CD4-positive, alpha-beta memory T cell (primary cell): ENCODE results near the gene ZNF169. TPM values are rescaled to one million over a fixed set of nuclear protein-coding genes. Genes with fewer than 3 reads are reported as not detected.
"Not testable (repeated sequence)": the region's sequence is repeated elsewhere in the genome, so short reads cannot be mapped to it uniquely, and the experiment has no call there.

Source experiments
- CTCF ChIA-PET: fragments of 350-600 bp; sonication (Branson Sonifier 250); formaldehyde crosslinking; loops from one replicate; lab custom pipeline; 2021; ENCODE audit warnings: inconsistent platforms; ENCODE audit not compliant: partially characterized antibody; lab: Charles Lee
- POLR2A ChIA-PET: fragments of 350-600 bp; sonication (Branson Sonifier 250); formaldehyde crosslinking; loops from one replicate; lab custom pipeline; 2021; ENCODE audit not compliant: partially characterized antibody; lab: Charles Lee
- DNase-seq, 5 donors: peaks; one replicate each; pipeline versions ENCODE4 v3.0.0 to v3.0.0-alpha.2; 2020 to 2022; ENCODE audit warnings: mixed read lengths in 1 of 5
- H3K27ac ChIP-seq: one replicate; pipeline ENCODE4 v1.7.0; 2013; ENCODE audit warnings: low read depth, low read length
- H3K27me3 ChIP-seq: 2 replicates; pipeline ENCODE4 v1.7.0; 2013; ENCODE audit warnings: mild to moderate bottlenecking, low read length, moderate library complexity; ENCODE audit not compliant: insufficient read depth
- H3K36me3 ChIP-seq: 2 replicates; pipeline ENCODE4 v1.7.0; 2013; ENCODE audit warnings: mild to moderate bottlenecking, low read length, moderate library complexity; ENCODE audit not compliant: insufficient read depth
- H3K4me1 ChIP-seq: 2 replicates; pipeline ENCODE4 v1.7.0; 2013; ENCODE audit warnings: mild to moderate bottlenecking, low read length, moderate library complexity; ENCODE audit not compliant: insufficient read depth
- H3K4me3 ChIP-seq, 2 donors: one replicate each; pipeline ENCODE4 v1.7.0; 2013; ENCODE audit warnings: low read length in 2 of 2, mild to moderate bottlenecking in 1 of 2
- H3K9me3 ChIP-seq, 2 donors: one replicate each; pipeline ENCODE4 v1.7.0; 2013; ENCODE audit warnings: low read length in 2 of 2, control low read depth in 1 of 2; ENCODE audit not compliant: control insufficient read depth in 1 of 2
- H3K27ac Mint-ChIP-seq, 7 donors: one replicate each; pipeline ENCODE4 v1.8.0; 2020 to 2021; ENCODE audit warnings: mixed read lengths in 7 of 7, mild to moderate bottlenecking in 6 of 7, inconsistent platforms in 3 of 7, moderate library complexity in 3 of 7
- H3K27me3 Mint-ChIP-seq, 2 donors: one replicate each; pipeline ENCODE4 v1.8.0; 2020 to 2021; ENCODE audit warnings: mixed read lengths in 2 of 2
- H3K36me3 Mint-ChIP-seq, 2 donors: one replicate each; pipeline ENCODE4 v1.8.0; 2020 to 2021; ENCODE audit warnings: mixed read lengths in 2 of 2, inconsistent platforms in 1 of 2, mild to moderate bottlenecking in 1 of 2
- H3K4me1 Mint-ChIP-seq, 4 donors: one replicate each; pipeline ENCODE4 v1.8.0; 2020 to 2021; ENCODE audit warnings: mixed read lengths in 4 of 4, mild to moderate bottlenecking in 1 of 4
- H3K4me3 Mint-ChIP-seq, 8 donors: one replicate each; pipeline ENCODE4 v1.8.0; 2020 to 2021; ENCODE audit warnings: mixed read lengths in 8 of 8, mild to moderate bottlenecking in 7 of 8, moderate library complexity in 6 of 8, inconsistent platforms in 3 of 8
- H3K9me3 Mint-ChIP-seq, 8 donors: one replicate each; pipeline ENCODE4 v1.8.0; 2020 to 2021; ENCODE audit warnings: mixed read lengths in 8 of 8, mild to moderate bottlenecking in 5 of 8, inconsistent platforms in 3 of 8, moderate library complexity in 1 of 8
- intact Hi-C: fragments of 100-400 bp; cut with micrococcal nuclease; formaldehyde crosslinking; loops from one replicate; pipeline ENCODE4 v1.15.1; 2023
- polyA plus RNA-seq, 2 donors: library from polyadenylated mRNA; unstranded; fragments of 300-500 nt; fragmentation: Illumina TruSeq; gene quantifications; one replicate each; pipeline ENCODE4 v1.2.3, GENCODE V29; 2021
- total RNA-seq, 2 experiments: library from RNA; stranded (reverse); gene quantifications; one replicate each; pipeline ENCODE4 v1.2.3, GENCODE V29; 2021

The ZNF169 gene
- total and polyA plus RNA-seq, 4 experiments from 2014 or later: 4.2 to 25.2 (median 13.3) TPM

DNA sequence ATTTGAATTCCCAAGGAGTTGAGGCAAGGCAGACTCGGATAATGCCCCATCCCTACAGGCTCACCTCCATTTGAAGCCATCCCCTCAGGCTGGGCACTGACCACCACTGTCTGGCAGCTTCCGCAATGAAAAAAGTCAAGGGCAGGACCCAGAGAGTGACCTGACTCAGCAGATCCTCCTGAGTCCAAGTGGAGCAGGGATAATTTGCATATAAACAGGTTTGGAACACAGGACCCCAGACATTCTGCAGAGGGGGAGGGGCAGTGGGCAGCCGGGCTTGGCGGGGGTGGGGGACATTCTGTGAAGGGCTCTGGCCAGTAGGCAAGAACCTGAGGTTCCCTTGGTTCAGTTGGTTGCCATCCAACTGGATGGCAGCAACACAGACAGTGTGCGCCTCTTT, 69.4 kb downstream of the ZNF169 start, which contains the start of gene NUTM2F:
Gene NUTM2F, minus strand, starts transcription at position 101 of the 400 bp plus-strand sequence. Its CDS starts 21 bp downstream, at position 80.
- intact Hi-C loops, H3K4me3 ChIP-seq, H3K27ac Mint-ChIP-seq, H3K36me3 Mint-ChIP-seq, CTCF ChIA-PET, H3K4me3 Mint-ChIP-seq, H3K27me3 ChIP-seq, DNase-seq, H3K9me3 Mint-ChIP-seq, H3K27ac ChIP-seq, H3K4me1 ChIP-seq, H3K4me1 Mint-ChIP-seq, POLR2A ChIA-PET, H3K36me3 ChIP-seq, H3K9me3 ChIP-seq, H3K27me3 Mint-ChIP-seq: not testable (repeated sequence)

DNA sequence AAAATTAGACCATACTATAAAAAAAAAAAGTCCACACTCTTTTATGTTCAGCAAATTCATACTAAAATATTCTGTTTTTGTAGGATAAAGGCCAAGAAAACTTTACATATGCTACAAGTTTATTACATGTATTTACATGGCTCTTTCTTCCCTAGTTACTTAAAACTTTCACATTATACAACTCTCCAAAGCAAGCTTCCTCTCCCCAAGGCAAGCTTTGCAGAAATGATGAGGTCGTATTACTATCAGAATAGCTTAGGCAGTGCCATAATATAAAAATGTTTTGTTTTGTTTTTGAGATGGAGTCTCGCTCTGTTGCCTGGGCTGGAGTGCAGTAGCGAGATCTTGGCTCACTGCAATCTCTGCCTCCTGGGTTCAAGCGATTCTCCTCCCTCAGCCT, 77.3 kb downstream of the ZNF169 start:
- H3K4me1 Mint-ChIP-seq, H3K36me3 ChIP-seq, POLR2A ChIA-PET, CTCF ChIA-PET, H3K9me3 ChIP-seq, H3K36me3 Mint-ChIP-seq, H3K27ac ChIP-seq, H3K27me3 ChIP-seq, H3K4me1 ChIP-seq, H3K27ac Mint-ChIP-seq, DNase-seq, intact Hi-C loops, H3K4me3 ChIP-seq, H3K27me3 Mint-ChIP-seq, H3K4me3 Mint-ChIP-seq, H3K9me3 Mint-ChIP-seq: not testable (repeated sequence)

DNA sequence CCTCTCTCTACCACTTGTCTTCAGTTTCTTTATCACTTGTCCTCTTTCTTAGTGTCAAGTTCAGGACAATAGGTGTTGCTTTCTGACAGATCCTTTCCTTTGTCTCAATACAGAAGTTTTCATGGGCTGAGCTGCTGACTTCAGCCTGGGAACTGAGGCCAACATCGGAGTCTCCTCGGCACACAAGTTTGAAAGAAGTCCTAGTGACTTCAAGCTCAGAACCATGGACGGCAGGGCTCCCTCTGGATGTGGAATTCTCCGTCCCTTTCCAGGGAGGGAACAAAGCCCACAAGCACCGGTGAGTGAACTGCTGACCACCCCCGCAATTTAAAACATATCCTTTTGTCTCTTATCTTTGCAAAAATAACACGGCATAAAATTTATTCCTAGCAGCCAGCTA, 79.6 kb downstream of the ZNF169 start:
- H3K4me1 Mint-ChIP-seq, H3K4me3 ChIP-seq, POLR2A ChIA-PET, DNase-seq, H3K27me3 Mint-ChIP-seq, H3K9me3 ChIP-seq, H3K27ac Mint-ChIP-seq, H3K36me3 ChIP-seq, CTCF ChIA-PET, H3K4me1 ChIP-seq, H3K27me3 ChIP-seq, H3K36me3 Mint-ChIP-seq, H3K9me3 Mint-ChIP-seq, intact Hi-C loops, H3K27ac ChIP-seq: not testable (repeated sequence)
- H3K4me3 Mint-ChIP-seq: peak overlapping the region in 1 of 8 donors; percentile 10

DNA sequence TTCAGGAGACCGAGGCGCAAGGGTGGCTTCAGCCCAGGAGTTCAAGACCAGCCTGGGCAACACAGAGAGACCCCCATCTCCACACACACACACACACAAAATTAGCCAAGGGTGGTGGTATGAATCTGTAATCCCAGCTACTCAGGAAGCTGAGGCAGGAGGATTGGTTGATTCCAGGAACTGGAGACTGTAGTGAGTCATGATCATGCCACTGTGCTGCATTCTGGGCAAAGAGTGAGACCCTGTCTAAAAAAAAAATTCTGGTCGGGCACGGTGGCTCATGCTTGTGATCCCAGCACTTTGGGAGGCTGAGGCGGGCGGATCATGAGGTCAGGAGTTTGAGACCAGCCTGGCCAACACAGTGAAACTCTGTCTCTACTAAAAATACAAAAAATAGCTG, 80.6 kb downstream of the ZNF169 start:
- H3K4me3 Mint-ChIP-seq, H3K4me1 Mint-ChIP-seq, DNase-seq, H3K27me3 ChIP-seq, H3K36me3 Mint-ChIP-seq, H3K27ac Mint-ChIP-seq, H3K4me1 ChIP-seq, H3K9me3 Mint-ChIP-seq, H3K9me3 ChIP-seq, POLR2A ChIA-PET, H3K27me3 Mint-ChIP-seq, H3K4me3 ChIP-seq, H3K36me3 ChIP-seq, intact Hi-C loops, CTCF ChIA-PET, H3K27ac ChIP-seq: not testable (repeated sequence)

DNA sequence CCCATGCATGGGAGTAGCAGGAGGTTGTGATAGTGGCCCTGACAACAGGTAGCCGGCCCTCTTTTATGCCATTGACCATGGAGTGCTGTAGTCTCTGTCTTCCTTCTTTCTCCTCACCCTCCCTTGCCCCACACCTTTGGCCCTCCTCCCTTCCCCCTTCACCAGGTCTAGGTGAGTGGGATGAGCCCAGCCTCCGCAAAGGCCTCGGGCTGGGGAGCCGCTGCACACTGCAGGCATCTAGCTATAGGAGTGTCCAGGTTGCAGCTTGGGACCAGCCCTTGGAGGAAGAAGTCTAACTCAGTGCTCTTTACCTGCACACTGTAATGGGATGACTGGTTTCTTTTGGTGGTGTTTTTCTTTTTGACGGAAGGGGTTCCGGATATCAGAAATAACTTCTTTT, 81.7 kb downstream of the ZNF169 start:
- H3K4me1 ChIP-seq, H3K36me3 ChIP-seq, H3K27me3 ChIP-seq, H3K27ac Mint-ChIP-seq, H3K4me3 Mint-ChIP-seq, CTCF ChIA-PET, DNase-seq, H3K9me3 Mint-ChIP-seq, POLR2A ChIA-PET, H3K4me3 ChIP-seq, H3K4me1 Mint-ChIP-seq, H3K27ac ChIP-seq, H3K27me3 Mint-ChIP-seq, H3K9me3 ChIP-seq, H3K36me3 Mint-ChIP-seq, intact Hi-C loops: not testable (repeated sequence)

DNA sequence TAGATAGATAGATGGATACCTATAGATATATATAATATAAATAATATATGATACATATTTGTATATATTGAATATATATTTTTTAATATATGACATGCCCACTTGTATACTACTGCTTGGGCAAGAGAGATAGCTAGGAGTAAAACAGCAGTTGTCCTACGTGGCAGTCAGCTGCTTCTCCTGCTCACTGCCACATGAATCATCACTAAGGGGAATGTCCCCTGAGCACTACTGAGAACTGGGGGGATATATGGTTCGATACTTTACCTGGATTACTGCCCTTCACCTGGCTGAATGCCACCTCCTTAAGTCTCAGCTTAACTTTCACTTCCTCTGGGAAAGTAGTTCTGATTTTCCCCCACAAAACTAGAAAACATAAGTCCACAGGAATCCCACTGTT, 82.6 kb downstream of the ZNF169 start:
- intact Hi-C loops, H3K4me1 ChIP-seq, POLR2A ChIA-PET, H3K36me3 ChIP-seq, H3K36me3 Mint-ChIP-seq, H3K27me3 ChIP-seq, H3K4me3 Mint-ChIP-seq, H3K27me3 Mint-ChIP-seq, DNase-seq, H3K4me3 ChIP-seq, CTCF ChIA-PET, H3K27ac ChIP-seq, H3K9me3 Mint-ChIP-seq, H3K4me1 Mint-ChIP-seq, H3K27ac Mint-ChIP-seq, H3K9me3 ChIP-seq: not testable (repeated sequence)

DNA sequence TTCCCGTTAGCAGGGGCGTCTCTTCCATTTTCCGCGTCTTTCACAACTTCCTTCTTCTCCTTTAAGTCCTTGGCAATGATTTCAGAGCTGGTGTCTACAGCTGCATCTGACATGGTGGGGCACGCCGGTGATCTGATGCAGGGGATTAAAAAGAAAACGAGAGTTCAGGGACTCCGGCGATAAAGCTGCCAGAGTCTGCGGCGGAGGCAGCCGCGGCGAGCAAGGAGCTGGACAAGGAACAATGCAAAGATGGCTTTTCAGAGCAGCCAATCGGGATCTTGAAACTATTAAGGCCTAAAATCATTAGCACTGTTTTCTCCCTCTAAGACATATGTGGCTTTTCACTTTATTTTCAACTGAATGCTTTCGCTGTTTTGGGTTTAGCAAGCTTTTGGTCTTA, 88.4 kb downstream of the ZNF169 start:
- H3K27me3 Mint-ChIP-seq, H3K9me3 Mint-ChIP-seq, intact Hi-C loops, DNase-seq, H3K27me3 ChIP-seq, H3K4me1 Mint-ChIP-seq, H3K27ac Mint-ChIP-seq, CTCF ChIA-PET, H3K27ac ChIP-seq, H3K4me3 ChIP-seq, H3K4me3 Mint-ChIP-seq, H3K9me3 ChIP-seq, H3K36me3 ChIP-seq, H3K4me1 ChIP-seq, POLR2A ChIA-PET, H3K36me3 Mint-ChIP-seq: not testable (repeated sequence)

DNA sequence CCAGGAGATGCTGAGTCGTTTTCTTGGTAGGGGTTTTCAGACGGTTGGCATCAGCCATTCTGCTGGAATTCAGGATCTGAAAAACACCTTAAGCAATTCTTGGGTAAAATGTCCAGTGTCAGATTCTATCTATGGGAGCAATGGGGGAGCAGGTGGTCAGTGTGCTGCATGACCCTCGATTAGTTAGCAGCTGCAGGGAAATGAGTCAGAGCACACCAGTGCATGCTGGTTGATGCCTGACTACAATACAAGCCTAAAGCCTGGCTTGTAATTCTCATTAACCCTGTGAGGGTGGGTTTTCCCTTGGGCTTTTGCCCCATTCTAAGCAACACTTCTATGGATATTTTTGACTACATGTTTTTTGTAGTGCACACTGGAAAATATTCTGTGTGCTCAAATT, 89.7 kb downstream of the ZNF169 start:
- H3K36me3 Mint-ChIP-seq, POLR2A ChIA-PET, H3K27ac ChIP-seq, H3K4me1 Mint-ChIP-seq, H3K4me3 Mint-ChIP-seq, intact Hi-C loops, H3K27me3 Mint-ChIP-seq, H3K4me1 ChIP-seq, H3K36me3 ChIP-seq, H3K27ac Mint-ChIP-seq, DNase-seq, H3K9me3 Mint-ChIP-seq, H3K27me3 ChIP-seq, H3K9me3 ChIP-seq, CTCF ChIA-PET, H3K4me3 ChIP-seq: not testable (repeated sequence)
